Lung microvascular endothelial cell (primary cell): ENCODE data around the gene CTSD. TPM values are rescaled to one million over a fixed set of nuclear protein-coding genes. Genes with fewer than 3 reads are reported as not detected.

Experiments
- DNase-seq, 2 donors: peaks; one replicate each; pipeline versions ENCODE4 v3.0.0 to v3.0.0-alpha.2; 2010; ENCODE audit warnings: low read depth in 2 of 2
- total RNA-seq: library from RNA; depleted of rRNA; stranded (reverse); fragments of >200 nt; gene quantifications from 2 replicates; pipeline ENCODE4 v1.2.1, GENCODE V29; 2014

Gene CTSD
- total RNA-seq, 1 donor from 2014 or later, result 532 TPM

DNA sequence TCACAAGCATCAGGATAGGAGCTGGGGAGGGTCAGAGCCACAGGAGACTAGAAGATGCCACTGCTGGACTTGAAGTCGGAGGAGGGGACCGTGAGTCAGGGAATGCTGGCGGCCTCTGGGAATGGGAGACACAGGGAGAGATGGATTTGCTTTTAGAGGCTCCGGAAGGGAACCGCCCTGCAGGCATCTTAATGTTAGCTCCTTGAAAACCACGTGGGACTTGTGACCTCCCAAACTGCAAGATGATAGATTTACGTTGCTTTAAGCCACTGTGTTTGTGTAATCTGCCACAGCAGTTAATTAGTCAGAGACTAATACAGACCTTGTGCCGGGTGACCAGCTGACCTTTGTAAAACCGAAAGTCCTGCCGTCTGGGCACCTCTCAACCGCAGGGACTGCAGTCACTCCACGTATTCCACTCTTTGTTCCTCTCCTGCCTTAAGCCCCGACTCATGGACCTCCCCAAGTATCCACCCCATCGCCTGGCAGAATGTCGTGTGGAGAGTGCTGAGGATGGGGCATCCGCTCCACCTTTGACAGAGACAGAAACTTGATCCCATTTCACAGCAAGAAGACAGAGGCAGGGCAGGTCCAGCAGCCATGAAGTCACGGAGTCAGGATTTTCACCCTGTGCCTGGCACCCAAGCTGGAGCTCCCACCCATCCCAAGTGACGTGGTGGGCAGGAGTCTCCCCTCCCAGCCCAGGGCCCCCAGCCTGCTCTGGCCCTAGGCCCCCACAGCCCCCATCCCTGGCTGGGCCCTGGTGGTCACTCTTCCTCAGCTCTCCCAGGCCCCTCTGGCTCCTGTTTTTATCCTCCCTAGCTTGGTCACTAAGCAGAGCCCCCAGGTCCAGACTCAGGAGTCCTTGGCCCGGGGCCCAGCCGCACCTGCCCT, 19.4 kb upstream of the CTSD start:
- peak in 1 of 2 donors; percentile 46 for DNase-seq

GRCh38 chr11:1782031-1782590, 18.4 kb upstream of the CTSD start:
- DNase-seq, result no peak

- no peak for DNase-seq
These were observed 17.9 kb upstream of the CTSD start for GRCh38 chr11:1781593-1781975.

GRCh38 chr11:1780700-1781592, 17.2 kb upstream of the CTSD start:
- no peak for DNase-seq

GRCh38 chr11:1779806-1780699, 16.3 kb upstream of the CTSD start:
- no peak for DNase-seq

DNA sequence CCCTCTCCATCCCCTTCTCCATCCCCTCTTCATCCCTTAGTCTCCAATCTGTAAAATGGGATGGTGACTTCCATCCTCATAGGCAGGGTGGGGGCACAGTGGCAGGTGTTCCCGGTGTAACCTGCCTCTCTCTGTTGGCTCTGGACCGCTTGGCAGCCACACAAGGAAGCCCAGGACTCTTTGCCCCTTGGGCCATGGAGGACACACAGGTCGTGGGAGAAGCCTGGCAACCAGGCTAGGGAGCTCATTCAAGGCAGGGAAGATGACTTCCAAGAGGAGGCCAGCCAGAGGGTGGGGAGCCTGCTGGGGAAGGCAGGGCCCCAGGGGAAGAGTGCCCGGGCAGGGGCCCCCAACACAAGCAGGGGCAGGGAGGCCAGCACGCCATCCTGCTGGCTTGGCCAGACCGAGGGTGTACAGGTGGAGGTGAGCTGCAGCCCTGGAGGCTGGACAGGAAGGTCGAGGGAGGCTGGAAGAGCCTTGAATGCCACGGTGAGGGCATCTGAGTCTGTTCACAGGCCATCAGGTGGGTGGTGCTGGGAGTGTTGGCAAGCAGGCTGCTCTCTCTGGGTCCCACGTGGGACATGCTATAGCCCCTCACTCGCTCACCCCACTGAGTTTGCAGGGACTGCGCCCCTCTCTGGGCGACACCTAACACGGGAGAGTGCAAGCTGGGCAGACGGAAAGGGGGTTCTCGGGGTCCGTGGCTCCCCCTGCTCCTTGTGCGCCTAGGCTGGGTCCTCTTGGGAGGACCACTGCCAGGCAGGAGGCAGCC, 15.5 kb upstream of the CTSD start:
- no peak for DNase-seq

- DNase-seq, result no peak
These were observed 14.6 kb upstream of the CTSD start for GRCh38 chr11:1778141-1778911.

DNA sequence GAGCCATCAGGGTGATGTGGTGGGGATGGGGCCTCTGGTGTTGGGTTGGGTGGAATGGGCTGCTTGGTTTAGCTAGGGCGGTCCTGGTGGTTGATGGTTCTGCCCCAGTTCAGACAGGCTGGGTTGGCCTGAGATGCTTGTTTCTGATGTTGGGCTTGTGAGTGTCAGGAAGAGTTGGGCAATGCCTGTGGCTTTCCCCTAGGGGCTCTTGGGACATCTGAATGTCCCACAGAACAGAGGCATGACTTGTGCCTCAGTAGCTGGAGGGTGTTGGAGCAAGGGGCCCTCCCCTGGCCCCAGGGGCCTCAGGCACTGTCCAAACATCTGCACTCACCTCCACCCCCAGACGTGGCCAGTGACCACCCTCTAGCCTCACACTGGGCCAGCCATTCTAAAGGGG, 14.0 kb upstream of the CTSD start:
- DNase-seq, result no peak

DNA sequence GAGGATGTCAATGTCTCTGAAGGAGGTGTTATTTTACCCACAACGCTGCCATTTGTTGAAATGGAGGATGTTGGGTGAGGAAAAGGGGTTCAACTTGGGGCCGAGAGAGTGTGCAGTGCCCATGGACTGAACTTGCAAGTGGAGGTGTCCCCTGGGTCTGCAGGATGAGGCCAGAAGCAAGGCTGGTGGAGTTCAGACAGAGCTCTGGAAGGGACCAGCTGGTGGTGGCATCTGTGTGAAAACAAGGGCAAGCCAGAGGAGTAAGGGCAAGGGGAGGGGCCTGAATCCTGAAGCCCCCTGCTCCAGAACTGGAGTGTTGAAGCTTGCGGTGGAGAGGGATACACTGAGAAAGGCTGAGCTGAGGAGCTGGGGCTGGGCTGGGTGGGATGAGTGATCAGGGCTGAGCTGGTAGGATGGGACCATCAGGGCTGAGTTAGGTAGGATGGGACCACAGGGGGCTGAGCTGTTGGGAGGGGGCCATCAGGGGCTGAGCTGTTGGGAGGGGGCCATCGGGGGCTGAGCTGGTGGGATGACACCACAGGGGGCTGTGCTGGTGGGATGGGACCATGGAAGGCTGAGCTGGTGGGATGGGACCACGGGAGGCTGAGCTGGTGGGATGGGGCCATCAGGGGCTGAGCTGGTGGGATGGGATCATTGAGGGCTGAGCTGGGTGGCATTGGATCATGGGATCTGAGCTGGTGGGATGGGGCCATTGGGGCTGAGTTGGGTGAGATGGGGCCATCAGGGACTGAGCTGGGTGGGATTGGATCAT, 13.4 kb upstream of the CTSD start:
- no peak for DNase-seq

- DNase-seq, result no peak
These were observed 12.7 kb upstream of the CTSD start for GRCh38 chr11:1776331-1776851.

- DNase-seq, result no peak
These were observed 11.2 kb upstream of the CTSD start for GRCh38 chr11:1774886-1775285.

GRCh38 chr11:1773994-1774550, 10.3 kb upstream of the CTSD start:
- DNase-seq, result no peak

DNA sequence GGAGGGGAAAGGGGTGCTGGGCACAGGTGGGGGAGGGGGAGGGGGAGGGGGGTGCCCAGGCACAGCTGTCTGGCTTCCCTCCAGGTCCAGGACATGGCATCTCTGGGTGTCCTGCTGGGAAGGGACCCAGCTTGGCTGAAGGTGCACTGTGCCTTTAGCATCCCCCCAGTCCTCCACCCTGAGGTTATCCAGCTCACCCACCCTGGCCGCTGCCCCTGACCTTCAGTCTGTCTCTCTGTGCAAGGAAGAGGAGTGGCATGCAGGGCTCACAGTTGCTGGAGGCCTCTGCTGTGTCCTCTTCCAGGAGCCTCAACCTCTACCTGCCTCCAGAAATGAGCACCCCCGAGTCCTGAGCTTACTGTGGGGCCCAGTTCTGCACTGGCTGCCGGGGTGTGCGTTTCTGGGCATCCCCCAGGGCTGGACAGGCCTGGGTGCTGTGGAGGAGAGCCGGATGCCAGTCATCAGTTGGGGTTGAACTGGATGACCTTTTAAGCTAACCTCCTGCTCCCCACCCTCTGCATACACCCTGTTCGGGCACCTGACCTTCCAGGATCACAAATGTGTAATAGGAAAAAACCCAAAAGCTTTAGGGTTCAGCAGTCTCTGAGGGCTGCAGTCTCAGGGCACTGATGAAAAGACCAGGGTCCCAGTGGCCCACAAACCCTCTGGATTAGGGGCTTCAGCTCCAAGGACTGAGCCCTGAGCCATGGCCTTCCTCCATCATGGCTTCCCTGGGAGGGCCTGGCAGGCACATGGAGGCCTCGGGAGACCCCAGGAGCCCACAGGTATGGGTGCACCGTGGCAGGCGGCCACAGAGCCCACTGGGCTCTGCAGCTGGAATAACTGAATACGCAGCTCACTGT, 9.6 kb upstream of the CTSD start:
- DNase-seq, result no peak

GRCh38 chr11:1772270-1773130, 8.8 kb upstream of the CTSD start:
- peak in 1 of 2 donors; percentile 82 for DNase-seq

- DNase-seq, result no peak
These were observed 8.0 kb upstream of the CTSD start for GRCh38 chr11:1771700-1772099.

DNA sequence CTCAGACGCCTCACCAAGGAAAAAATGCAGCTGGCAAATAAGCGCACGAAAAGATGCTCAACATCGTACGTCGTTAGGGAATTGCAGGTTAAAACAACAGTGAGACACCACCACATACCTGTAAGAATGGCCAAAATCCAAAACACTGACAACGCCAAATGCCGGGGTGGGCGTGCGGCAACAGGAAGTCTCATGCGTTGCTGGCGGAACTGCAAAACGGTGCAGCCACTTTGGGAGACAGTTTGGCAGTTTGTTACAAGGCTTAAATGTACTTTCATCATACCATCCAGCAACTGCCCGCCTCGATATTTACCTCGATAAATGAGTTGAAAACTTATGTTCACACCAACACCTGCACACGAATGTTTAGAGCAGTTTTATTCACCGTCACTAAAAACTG, 7.5 kb upstream of the CTSD start:
- no peak for DNase-seq
